ENCODE measurements around the gene CLN5.
"Not testable (repeated sequence)": the region's sequence is repeated elsewhere in the genome, so short reads cannot be mapped to it uniquely, and the experiment has no call there.

The CLN5 gene

GRCh38 chr13:77001963-77002587, 10.2 kb downstream of the CLN5 start:
- no peak overlapping the region for H3K4me3 ChIP-seq (ENCODE audit: low read depth, low read length)
- DNase-seq (ENCODE audit: low read depth, low spot score), result no peak
- TF ChIP-seq CTCF (IDR thresholded peaks at IDR 0.05; ENCODE audit: low read depth, low read length), result no peak
- in situ Hi-C loops (cut with HindIII; ENCODE audit: low sequenced_read_pairs), result no loop called here

- peak; percentile 83 for TF ChIP-seq CTCF (IDR thresholded peaks at IDR 0.05; ENCODE audit: low read depth, low read length)
- H3K4me3 ChIP-seq (ENCODE audit: low read depth, low read length), result no peak overlapping the region
- in situ Hi-C loops (cut with HindIII; ENCODE audit: low sequenced_read_pairs), result no loop called here
- DNase-seq (ENCODE audit: low read depth, low spot score), result peak; percentile 49
Measured at GRCh38 chr13:77002590-77003190, 10.8 kb downstream of the CLN5 start.

GRCh38 chr13:77008337-77008736, 16.5 kb downstream of the CLN5 start:
- in situ Hi-C loops (cut with HindIII; ENCODE audit: low sequenced_read_pairs); H3K4me3 ChIP-seq (ENCODE audit: low read depth, low read length); DNase-seq (ENCODE audit: low read depth, low spot score): not testable (repeated sequence)

- TF ChIP-seq CTCF (IDR thresholded peaks at IDR 0.05; ENCODE audit: low read depth, low read length), result no peak
- in situ Hi-C loops (cut with HindIII; ENCODE audit: low sequenced_read_pairs), result no loop called here
- no peak for DNase-seq (ENCODE audit: low read depth, low spot score)
Measured at GRCh38 chr13:77009011-77009410, 17.1 kb downstream of the CLN5 start.

GRCh38 chr13:77009719-77010118, 17.8 kb downstream of the CLN5 start:
- DNase-seq (ENCODE audit: low read depth, low spot score); in situ Hi-C loops (cut with HindIII; ENCODE audit: low sequenced_read_pairs); H3K4me3 ChIP-seq (ENCODE audit: low read depth, low read length): not testable (repeated sequence)

More at GRCh38 chr13:77009011-77009410, 17.1 kb downstream of the CLN5 start:
- no peak overlapping the region for H3K4me3 ChIP-seq (ENCODE audit: low read depth, low read length)

- TF ChIP-seq CTCF (IDR thresholded peaks at IDR 0.05; ENCODE audit: low read depth, low read length), result no peak
- in situ Hi-C loops (cut with HindIII; ENCODE audit: low sequenced_read_pairs), result no loop called here
- H3K4me3 ChIP-seq (ENCODE audit: low read depth, low read length), result no peak overlapping the region
- no peak for DNase-seq (ENCODE audit: low read depth, low spot score)
Measured at GRCh38 chr13:77013853-77014542, 22.1 kb downstream of the CLN5 start.

GRCh38 chr13:77014906-77015685, 23.2 kb downstream of the CLN5 start:
- DNase-seq (ENCODE audit: low read depth, low spot score), result no peak
- TF ChIP-seq CTCF (IDR thresholded peaks at IDR 0.05; ENCODE audit: low read depth, low read length), result no peak
- in situ Hi-C loops (cut with HindIII; ENCODE audit: low sequenced_read_pairs), result no loop called here
- no peak overlapping the region for H3K4me3 ChIP-seq (ENCODE audit: low read depth, low read length)
